CD14-positive monocyte (primary cell): Measurements from ENCODE around the gene KDM3A. TPM values are rescaled to one million over a fixed set of nuclear protein-coding genes. Genes with fewer than 3 reads are reported as not detected.

ENCODE experiments used
- DNase-seq, 3 donors: peaks; one replicate each; pipeline ENCODE4 v3.0.0-alpha.2; 2011 to 2022
- H2AFZ ChIP-seq: 2 replicates; pipeline ENCODE4 v1.6.0; 2012; ENCODE audit warnings: mild to moderate bottlenecking, low read depth, low read length, inconsistent platforms; ENCODE audit not compliant: insufficient read depth, poor library complexity, severe bottlenecking
- H3K27ac ChIP-seq, 2 donors: 1 replicate in 1 of 2; 2 replicates in 1 of 2; pipeline ENCODE4 v1.5.1; 2012 to 2013; ENCODE audit warnings: low read length in 2 of 2, control low read depth in 1 of 2, inconsistent platforms in 1 of 2, low read depth in 1 of 2, mild to moderate bottlenecking in 1 of 2
- H3K27me3 ChIP-seq, 2 donors: one replicate each; pipeline versions ENCODE4 v1.6.0 to v1.6.1; 2011 to 2013; ENCODE audit warnings: low read length in 2 of 2; ENCODE audit not compliant: control insufficient read depth in 2 of 2, insufficient read depth in 2 of 2
- H3K36me3 ChIP-seq, 2 donors: replicated peaks in 1 of 2; 1 replicate in 1 of 2; 2 replicates in 1 of 2; pipeline versions ENCODE4 v1.5.1 to v1.6.1; 2012 to 2013; ENCODE audit warnings: low read length in 2 of 2, control low read depth in 1 of 2, inconsistent platforms in 1 of 2, mild to moderate bottlenecking in 1 of 2; ENCODE audit not compliant: insufficient read depth in 2 of 2, control insufficient read depth in 1 of 2
- H3K4me1 ChIP-seq, 2 donors: 1 replicate in 1 of 2; 2 replicates in 1 of 2; pipeline versions ENCODE4 v1.5.1 to v1.6.1; 2012 to 2013; ENCODE audit warnings: low read length in 2 of 2, control low read depth in 1 of 2, inconsistent platforms in 1 of 2, mild to moderate bottlenecking in 1 of 2, moderate library complexity in 1 of 2; ENCODE audit not compliant: insufficient read depth in 2 of 2, control insufficient read depth in 1 of 2
- H3K4me2 ChIP-seq: replicated peaks from 2 replicates; pipeline ENCODE3; 2012; ENCODE audit warnings: low read length, moderate library complexity, mild to moderate bottlenecking; ENCODE audit not compliant: poor library complexity, severe bottlenecking; ENCODE audit errors: extremely low read depth
- H3K4me3 ChIP-seq, 3 experiments: fragments of 200-600 bp in 1 of 3; sonication (generic) in 1 of 3; replicated peaks in 1 of 3; 1 replicate in 2 of 3; 2 replicates in 1 of 3; pipeline ENCODE4 v1.5.1; 2011 to 2013; ENCODE audit warnings: low read length in 3 of 3, mild to moderate bottlenecking in 3 of 3, control low read depth in 2 of 3, low read depth in 2 of 3, inconsistent platforms in 1 of 3, moderate library complexity in 1 of 3
- H3K79me2 ChIP-seq: 2 replicates; pipeline ENCODE4 v1.6.0; 2012; ENCODE audit warnings: mild to moderate bottlenecking, control low read depth, inconsistent platforms, low read length, moderate library complexity; ENCODE audit not compliant: insufficient read depth
- H3K9ac ChIP-seq: 2 replicates; pipeline ENCODE4 v1.6.0; 2017; ENCODE audit warnings: low read length, mild to moderate bottlenecking; ENCODE audit not compliant: insufficient read depth, poor library complexity, severe bottlenecking
- H3K9me3 ChIP-seq, 2 donors: replicated peaks in 1 of 2; 1 replicate in 1 of 2; 2 replicates in 1 of 2; pipeline versions ENCODE4 v1.5.1 to v1.6.1; 2012 to 2013; ENCODE audit warnings: low read length in 2 of 2, control low read depth in 1 of 2; ENCODE audit not compliant: control insufficient read depth in 1 of 2, insufficient read depth in 1 of 2
- H4K20me1 ChIP-seq: 2 replicates; pipeline ENCODE4 v1.6.0; 2012; ENCODE audit warnings: mild to moderate bottlenecking, low read length, control low read depth, moderate library complexity; ENCODE audit not compliant: insufficient read depth
- H3K27ac Mint-ChIP-seq, 7 donors: one replicate each; pipeline ENCODE4 v1.8.0; 2020; ENCODE audit warnings: mild to moderate bottlenecking in 7 of 7, mixed read lengths in 7 of 7, moderate library complexity in 6 of 7, inconsistent platforms in 2 of 7
- H3K27me3 Mint-ChIP-seq, 3 donors: one replicate each; pipeline ENCODE4 v1.8.0; 2021 to 2022; ENCODE audit warnings: low read depth in 3 of 3, mild to moderate bottlenecking in 3 of 3, mixed read lengths in 3 of 3, moderate library complexity in 3 of 3, inconsistent platforms in 1 of 3
- H3K36me3 Mint-ChIP-seq, 2 donors: one replicate each; pipeline ENCODE4 v1.8.0; 2020; ENCODE audit warnings: mixed read lengths in 2 of 2, inconsistent platforms in 1 of 2, mild to moderate bottlenecking in 1 of 2
- H3K4me1 Mint-ChIP-seq: one replicate; pipeline ENCODE4 v1.8.0; 2020; ENCODE audit warnings: mild to moderate bottlenecking, mixed read lengths
- H3K4me3 Mint-ChIP-seq, 2 donors: one replicate each; pipeline ENCODE4 v1.8.0; 2020; ENCODE audit warnings: mild to moderate bottlenecking in 2 of 2, mixed read lengths in 2 of 2, moderate library complexity in 1 of 2
- H3K9me3 Mint-ChIP-seq, 7 donors: one replicate each; pipeline ENCODE4 v1.8.0; 2020 to 2022; ENCODE audit warnings: mixed read lengths in 7 of 7, mild to moderate bottlenecking in 6 of 7, moderate library complexity in 6 of 7, inconsistent platforms in 2 of 7
- WGBS: methylation state at CpG from one replicate; pipeline ENCODE4 v1.1.5; 2013; ENCODE audit warnings: missing lambda C conversion rate; ENCODE audit not compliant: insufficient coverage; 5-methylcytosine and 5-hydroxymethylcytosine counted together
- intact Hi-C, 2 donors: fragments of 100-400 bp; cut with micrococcal nuclease; formaldehyde crosslinking; loops; one replicate each; pipeline versions ENCODE4 v1.15.0 to v1.15.1; 2023
- polyA plus RNA-seq, 3 donors: library from polyadenylated mRNA; depleted of rRNA in 1 of 3; unstranded in 2 of 3; stranded (reverse) in 1 of 3; fragments of 300-500 nt in 2 of 3; fragments of >200 nt in 1 of 3; fragmentation: Illumina TruSeq in 2 of 3; gene quantifications; 1 replicate in 2 of 3; 2 replicates in 1 of 3; pipeline ENCODE4 v1.2.3, GENCODE V29; 2012 to 2021
- TF ChIP-seq, protein P1 (sequence below): fragments of 200-600 bp; IDR thresholded peaks from one replicate; pipeline ENCODE4 v1.8.0; 2022; ENCODE audit warnings: antibody characterized with exemption, mild to moderate bottlenecking

The KDM3A gene
- polyA plus RNA-seq, 3 donors, result 3.3 to 21.2 (median 7.4) TPM

DNA sequence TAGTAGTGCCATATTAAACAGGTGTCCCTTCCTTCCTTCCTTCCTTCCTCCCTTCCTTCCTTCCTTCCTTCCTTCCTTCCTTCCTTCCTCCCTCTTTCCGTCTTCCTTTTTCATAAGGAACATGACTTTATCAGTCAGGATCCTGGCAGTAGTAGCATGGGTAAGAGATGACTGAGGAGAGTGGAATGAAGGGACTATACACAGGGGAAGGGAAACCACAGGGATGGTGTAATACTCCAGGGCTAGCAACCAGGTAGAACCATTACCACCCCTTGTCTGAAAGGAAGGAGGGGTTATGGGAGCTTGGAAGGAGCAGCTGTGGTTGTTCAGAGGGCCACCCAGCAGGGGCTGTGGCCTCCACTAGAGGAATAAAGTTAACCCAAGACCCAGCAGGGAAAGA, 23.2 kb upstream of the KDM3A start:
- Mint-ChIP-seq H3K27me3 (no peaks in the 10 kb centered on the region), H3K4me3 (no peak overlapping the region)

DNA sequence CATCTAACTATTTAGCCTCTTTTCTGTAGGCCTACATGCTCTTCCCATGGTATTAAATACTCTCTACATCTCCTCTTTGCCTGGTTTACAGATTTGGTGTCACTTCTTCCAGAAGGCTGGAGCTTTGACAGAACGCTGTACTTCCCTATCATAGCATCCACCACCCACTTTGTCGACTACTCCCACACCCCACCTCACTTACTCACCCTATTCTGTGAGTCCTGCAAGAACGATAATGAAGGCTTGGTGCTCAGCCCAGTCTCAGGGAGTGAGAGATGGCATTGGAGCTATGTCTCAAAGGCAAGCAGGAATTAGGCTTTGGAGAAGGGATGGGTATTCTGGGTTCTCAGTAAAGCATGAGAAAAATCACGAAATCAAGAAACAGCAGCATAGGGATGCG, 20.3 kb upstream of the KDM3A start:
- WGBS, result 90% methylated on average over 3 of the region's 5 CpGs
- TF ChIP-seq, protein P1, sequence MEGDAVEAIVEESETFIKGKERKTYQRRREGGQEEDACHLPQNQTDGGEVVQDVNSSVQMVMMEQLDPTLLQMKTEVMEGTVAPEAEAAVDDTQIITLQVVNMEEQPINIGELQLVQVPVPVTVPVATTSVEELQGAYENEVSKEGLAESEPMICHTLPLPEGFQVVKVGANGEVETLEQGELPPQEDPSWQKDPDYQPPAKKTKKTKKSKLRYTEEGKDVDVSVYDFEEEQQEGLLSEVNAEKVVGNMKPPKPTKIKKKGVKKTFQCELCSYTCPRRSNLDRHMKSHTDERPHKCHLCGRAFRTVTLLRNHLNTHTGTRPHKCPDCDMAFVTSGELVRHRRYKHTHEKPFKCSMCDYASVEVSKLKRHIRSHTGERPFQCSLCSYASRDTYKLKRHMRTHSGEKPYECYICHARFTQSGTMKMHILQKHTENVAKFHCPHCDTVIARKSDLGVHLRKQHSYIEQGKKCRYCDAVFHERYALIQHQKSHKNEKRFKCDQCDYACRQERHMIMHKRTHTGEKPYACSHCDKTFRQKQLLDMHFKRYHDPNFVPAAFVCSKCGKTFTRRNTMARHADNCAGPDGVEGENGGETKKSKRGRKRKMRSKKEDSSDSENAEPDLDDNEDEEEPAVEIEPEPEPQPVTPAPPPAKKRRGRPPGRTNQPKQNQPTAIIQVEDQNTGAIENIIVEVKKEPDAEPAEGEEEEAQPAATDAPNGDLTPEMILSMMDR, result no peak
- Histone ChIP-seq H3K79me2 (no peaks in the 10 kb centered on the region), H3K9ac (no peak overlapping the region), H4K20me1 (no peaks in the 10 kb centered on the region), H3K4me2 (no peak overlapping the region), H3K4me1 (peaks cover 15 to 23% of the 10 kb centered on the region in 2 donors), H2AFZ (no peak overlapping the region), H3K36me3 (no peaks in the 10 kb centered on the region), H3K27me3 (no peaks in the 10 kb centered on the region), H3K27ac (no peak overlapping the region), H3K4me3 (no peak overlapping the region), H3K9me3 (no peaks in the 10 kb centered on the region)
- peaks cover 0 to 2% (median 0%) of the 10 kb centered on the region in 7 donors for H3K9me3 Mint-ChIP-seq
- no peak overlapping the region for H3K4me3 Mint-ChIP-seq
- intact Hi-C loops, result no loop called here
- H3K36me3 Mint-ChIP-seq, result no peaks in the 10 kb centered on the region
- H3K4me1 Mint-ChIP-seq, result peaks cover 24% of the 10 kb centered on the region
- no peak for DNase-seq
- no peaks in the 10 kb centered on the region for H3K27me3 Mint-ChIP-seq
- H3K27ac Mint-ChIP-seq, result no peak overlapping the region

More for the DNA sequence above, 23.2 kb upstream of the KDM3A start:
- Histone ChIP-seq H3K9me3 (no peaks in the 10 kb centered on the region), H3K36me3 (no peaks in the 10 kb centered on the region), H3K9ac (no peak overlapping the region), H4K20me1 (no peaks in the 10 kb centered on the region), H3K4me3 (no peak overlapping the region), H3K4me2 (no peak overlapping the region), H3K27ac (no peak overlapping the region), H2AFZ (no peak overlapping the region), H3K79me2 (no peaks in the 10 kb centered on the region), H3K27me3 (no peaks in the 10 kb centered on the region), H3K4me1 (peaks cover 36 to 51% of the 10 kb centered on the region in 2 donors)
- TF ChIP-seq, protein P1, result no peak
- H3K36me3 Mint-ChIP-seq, result no peaks in the 10 kb centered on the region
- no CpG with 5 or more reads among the region's 1 CpG for WGBS
- H3K9me3 Mint-ChIP-seq, result peaks cover 0 to 2% (median 0%) of the 10 kb centered on the region in 7 donors
- no peak overlapping the region for H3K27ac Mint-ChIP-seq
- DNase-seq, result no peak
- intact Hi-C loops, result no loop called here
- H3K4me1 Mint-ChIP-seq, result peaks cover 50% of the 10 kb centered on the region
